ENCODE results near the gene HTR4. TPM values are rescaled to one million over a fixed set of nuclear protein-coding genes. Genes with fewer than 3 reads are reported as not detected.

Gene HTR4
- total RNA-seq, 4 donors from 2014 or later = not detected

DNA sequence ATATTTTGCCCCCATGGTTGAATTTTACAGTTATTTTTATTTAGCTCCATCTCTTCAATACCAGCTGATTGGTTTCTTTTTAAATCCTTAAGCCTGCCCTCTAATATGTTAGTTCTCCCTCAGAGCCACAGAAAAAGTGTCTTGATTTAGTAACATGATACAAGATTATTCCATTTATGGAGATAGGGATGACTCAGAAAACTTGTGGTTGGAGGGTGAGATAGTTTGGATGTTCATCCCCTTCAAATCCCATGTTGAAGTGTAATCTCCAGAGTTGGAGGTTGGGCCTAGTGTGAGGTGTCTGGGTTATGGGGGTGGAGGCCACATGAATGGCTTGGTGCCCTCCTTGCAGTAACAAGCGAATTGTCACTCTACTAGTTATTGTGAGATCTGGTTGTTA lies 154.9 kb downstream of the HTR4 start:
- TF ChIP-seq, protein P1, sequence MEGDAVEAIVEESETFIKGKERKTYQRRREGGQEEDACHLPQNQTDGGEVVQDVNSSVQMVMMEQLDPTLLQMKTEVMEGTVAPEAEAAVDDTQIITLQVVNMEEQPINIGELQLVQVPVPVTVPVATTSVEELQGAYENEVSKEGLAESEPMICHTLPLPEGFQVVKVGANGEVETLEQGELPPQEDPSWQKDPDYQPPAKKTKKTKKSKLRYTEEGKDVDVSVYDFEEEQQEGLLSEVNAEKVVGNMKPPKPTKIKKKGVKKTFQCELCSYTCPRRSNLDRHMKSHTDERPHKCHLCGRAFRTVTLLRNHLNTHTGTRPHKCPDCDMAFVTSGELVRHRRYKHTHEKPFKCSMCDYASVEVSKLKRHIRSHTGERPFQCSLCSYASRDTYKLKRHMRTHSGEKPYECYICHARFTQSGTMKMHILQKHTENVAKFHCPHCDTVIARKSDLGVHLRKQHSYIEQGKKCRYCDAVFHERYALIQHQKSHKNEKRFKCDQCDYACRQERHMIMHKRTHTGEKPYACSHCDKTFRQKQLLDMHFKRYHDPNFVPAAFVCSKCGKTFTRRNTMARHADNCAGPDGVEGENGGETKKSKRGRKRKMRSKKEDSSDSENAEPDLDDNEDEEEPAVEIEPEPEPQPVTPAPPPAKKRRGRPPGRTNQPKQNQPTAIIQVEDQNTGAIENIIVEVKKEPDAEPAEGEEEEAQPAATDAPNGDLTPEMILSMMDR (IDR thresholded peaks at IDR 0.05) = no peak
- no peak for ATAC-seq (ENCODE audit: low FRiP score)
- DNase-seq (ENCODE audit: low spot score) = no peak

DNA sequence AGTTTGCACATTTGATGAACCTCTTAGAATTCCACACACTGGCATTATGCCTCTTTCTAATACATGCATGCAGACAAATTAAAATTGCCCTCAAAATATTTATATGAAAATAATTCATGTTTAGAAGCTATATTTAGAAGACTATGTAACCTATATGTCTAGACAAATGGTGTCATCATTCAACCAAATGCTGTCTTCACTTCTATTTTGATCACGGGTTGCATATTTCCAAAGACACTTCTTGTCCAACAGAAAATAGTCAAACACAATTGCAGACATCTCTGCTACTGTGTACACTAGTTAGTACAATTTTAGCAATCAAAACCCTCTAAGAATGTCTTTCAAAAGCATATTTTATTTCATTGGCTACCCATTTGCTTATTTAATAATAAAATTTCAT lies 156.6 kb downstream of the HTR4 start:
- TF ChIP-seq, protein P1 (IDR thresholded peaks at IDR 0.05) = no peak
- DNase-seq (ENCODE audit: low spot score) = no peak
- ATAC-seq (ENCODE audit: low FRiP score) = no peak

DNA sequence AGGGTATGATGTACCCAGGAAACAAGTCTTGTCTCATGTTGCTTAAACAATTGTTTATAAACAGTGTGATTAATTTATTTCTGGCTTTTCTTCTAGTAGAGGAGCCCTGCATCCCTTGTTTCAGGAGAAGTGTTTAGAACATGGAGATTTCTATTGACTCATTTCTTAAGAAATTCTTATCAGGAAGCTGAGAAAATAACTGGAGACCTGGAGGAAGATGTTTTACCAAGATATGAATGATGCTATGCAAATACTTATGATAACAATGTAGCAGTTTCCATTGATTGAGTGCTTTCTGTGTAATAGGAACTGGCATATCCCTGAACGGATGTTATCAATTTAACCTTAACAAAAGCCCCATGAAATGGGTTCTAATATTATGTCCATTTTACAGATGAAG lies 162.0 kb downstream of the HTR4 start:
- DNase-seq (ENCODE audit: low spot score) (no peak), ATAC-seq (ENCODE audit: low FRiP score) (no peak)
- TF ChIP-seq, protein P1 (IDR thresholded peaks at IDR 0.05) = no peak

DNA sequence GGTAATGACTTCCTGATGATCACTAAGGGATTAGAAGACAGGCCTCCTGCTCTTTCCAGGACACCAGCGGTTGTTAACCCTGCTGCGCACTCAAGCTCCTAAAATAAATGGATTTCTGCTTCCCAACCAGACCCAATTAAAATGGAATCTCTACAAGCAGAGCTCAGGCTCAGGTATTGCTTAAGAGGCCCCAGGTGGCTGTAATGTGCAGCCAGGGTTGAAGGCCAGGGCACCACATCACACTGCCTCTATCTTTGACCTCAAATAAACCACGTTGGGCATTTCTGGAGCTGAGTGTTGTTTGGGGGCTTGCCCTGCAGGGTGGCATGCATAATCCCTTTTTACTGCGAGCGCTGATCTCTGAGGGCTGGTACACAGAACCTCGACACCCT lies 162.5 kb downstream of the HTR4 start:
- no peak for ATAC-seq (ENCODE audit: low FRiP score)
- DNase-seq (ENCODE audit: low spot score) = no peak
- TF ChIP-seq, protein P1 (IDR thresholded peaks at IDR 0.05) = no peak

DNA sequence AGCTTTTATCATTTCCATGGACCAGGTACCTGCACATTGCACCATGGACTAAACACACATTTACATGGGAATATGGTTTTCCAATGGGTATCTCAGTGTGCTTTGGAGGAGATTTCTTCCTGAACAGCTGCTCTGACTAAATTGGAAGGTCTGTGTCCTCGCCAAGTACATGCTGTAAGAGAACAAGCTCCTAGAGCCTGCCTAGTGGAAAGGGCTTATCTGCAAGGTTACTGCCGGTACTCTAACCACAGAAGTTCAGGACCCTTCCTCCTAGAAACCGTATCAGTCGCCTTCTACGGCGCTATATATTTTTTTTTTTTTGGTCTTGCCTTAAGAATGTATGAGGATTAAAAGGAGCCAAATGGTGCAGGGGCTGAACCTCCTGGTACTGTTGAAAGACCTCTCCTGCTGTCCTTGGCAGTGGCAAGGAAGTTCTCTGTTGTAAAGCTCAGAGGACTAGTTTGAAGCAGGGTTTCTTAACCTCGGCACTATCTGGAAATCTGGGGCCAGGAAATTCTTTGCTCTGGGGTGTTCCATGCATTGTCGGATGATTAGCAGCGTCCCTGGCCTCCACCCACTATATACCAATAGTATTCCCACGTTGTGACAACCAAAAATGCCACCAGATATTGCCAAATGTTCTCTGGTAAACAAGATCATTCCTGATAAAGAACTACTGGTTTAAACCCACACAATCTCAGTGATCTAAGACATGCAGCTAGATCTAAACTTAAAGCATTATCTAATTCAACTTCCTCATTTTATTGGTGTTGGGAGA lies 163.1 kb downstream of the HTR4 start:
- TF ChIP-seq, protein P1 (IDR thresholded peaks at IDR 0.05) = no peak
- no peak for DNase-seq (ENCODE audit: low spot score)
- no peak for ATAC-seq (ENCODE audit: low FRiP score)

DNA sequence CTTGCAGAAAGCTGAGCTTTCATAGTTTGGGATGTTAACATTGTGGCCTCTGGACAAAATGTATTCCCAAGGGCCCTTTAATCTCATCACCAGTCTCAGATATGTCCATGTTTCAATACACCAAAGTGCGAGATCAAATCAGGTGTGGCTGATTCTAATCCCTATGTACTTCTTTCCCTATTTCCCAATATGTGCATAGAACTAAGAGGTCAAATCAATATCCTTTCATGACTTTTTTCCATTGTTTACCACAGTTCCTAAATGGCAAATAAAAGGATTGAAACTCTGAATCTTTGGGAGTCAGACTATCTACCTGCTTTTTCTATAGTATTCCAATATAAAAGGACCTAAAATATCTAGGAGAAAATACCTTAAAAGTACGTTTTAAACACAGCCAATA lies 165.6 kb downstream of the HTR4 start:
- TF ChIP-seq, protein P1 (IDR thresholded peaks at IDR 0.05) = no peak
- ATAC-seq (ENCODE audit: low FRiP score) = no peak
- DNase-seq (ENCODE audit: low spot score) = no peak

DNA sequence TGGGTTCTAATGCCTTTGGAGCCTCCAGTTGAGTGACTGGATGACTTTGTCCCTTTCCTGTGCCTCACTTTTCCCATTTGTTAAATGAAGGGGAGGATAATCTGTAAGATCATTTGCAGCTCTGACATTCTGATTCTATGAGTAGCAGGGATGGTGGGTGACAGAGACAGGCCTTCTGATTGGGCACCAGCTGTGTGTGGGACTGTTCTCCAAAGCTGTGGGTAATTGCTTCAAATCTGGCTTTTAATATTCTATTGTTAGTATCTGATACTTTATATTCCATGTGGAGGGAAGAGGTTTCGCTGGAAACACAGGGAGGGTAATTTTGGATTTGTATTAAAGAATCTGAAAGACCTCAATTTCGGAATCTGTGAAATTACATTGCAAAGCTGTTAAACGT lies 167.9 kb downstream of the HTR4 start:
- no peak for ATAC-seq (ENCODE audit: low FRiP score)
- TF ChIP-seq, protein P1 (IDR thresholded peaks at IDR 0.05) = no peak
- DNase-seq (ENCODE audit: low spot score) = no peak

Measured in omental fat pad (tissue), 4 donors.